SK-N-SH treated with all-trans-retinoic acid at 6 μM for 48 hours (cell line): ENCODE measurements around the gene WDR38.

ENCODE experiments used
- CSDC2 ChIP-seq: fragments of 250-450 bp; sonication (Bioruptor Pico); IDR thresholded peaks from 2 replicates; pipeline ENCODE4 v1.5.0; 2020; ENCODE audit warnings: mild to moderate bottlenecking, moderate library complexity
- ISL1 ChIP-seq: fragments of 250-450 bp; sonication (Bioruptor Pico); IDR thresholded peaks from 2 replicates; pipeline ENCODE4 v2.1.2; 2022; ENCODE audit warnings: mild to moderate bottlenecking, moderate library complexity
- RARB ChIP-seq: fragments of 250-450 bp; sonication (Bioruptor Pico); IDR thresholded peaks from 2 replicates; pipeline ENCODE4 v1.8.0; 2021; ENCODE audit warnings: mild to moderate bottlenecking, moderate library complexity
- ZNF8 ChIP-seq: fragments of 450-650 bp; formaldehyde crosslinking; IDR thresholded peaks from 2 replicates; pipeline ENCODE4 v1.5.0; 2020; ENCODE audit warnings: mild to moderate bottlenecking, moderate library complexity

GRCh38 chr9:124846969-124847368 is 6.3 kb upstream of the WDR38 start:
- TF ChIP-seq ZNF8 (CRISPR knock-in tag): no peak
- TF ChIP-seq RARB: no peak
- no peak for TF ChIP-seq CSDC2 (CRISPR knock-in tag)
- no peak for TF ChIP-seq ISL1
